ENCODE data around the gene SLC6A18. TPM values are rescaled to one million over a fixed set of nuclear protein-coding genes. Genes with fewer than 3 reads are reported as not detected.

SLC6A18 gene
- polyA plus RNA-seq, 5 donors: 0.09 TPM; not detected in 4

DNA sequence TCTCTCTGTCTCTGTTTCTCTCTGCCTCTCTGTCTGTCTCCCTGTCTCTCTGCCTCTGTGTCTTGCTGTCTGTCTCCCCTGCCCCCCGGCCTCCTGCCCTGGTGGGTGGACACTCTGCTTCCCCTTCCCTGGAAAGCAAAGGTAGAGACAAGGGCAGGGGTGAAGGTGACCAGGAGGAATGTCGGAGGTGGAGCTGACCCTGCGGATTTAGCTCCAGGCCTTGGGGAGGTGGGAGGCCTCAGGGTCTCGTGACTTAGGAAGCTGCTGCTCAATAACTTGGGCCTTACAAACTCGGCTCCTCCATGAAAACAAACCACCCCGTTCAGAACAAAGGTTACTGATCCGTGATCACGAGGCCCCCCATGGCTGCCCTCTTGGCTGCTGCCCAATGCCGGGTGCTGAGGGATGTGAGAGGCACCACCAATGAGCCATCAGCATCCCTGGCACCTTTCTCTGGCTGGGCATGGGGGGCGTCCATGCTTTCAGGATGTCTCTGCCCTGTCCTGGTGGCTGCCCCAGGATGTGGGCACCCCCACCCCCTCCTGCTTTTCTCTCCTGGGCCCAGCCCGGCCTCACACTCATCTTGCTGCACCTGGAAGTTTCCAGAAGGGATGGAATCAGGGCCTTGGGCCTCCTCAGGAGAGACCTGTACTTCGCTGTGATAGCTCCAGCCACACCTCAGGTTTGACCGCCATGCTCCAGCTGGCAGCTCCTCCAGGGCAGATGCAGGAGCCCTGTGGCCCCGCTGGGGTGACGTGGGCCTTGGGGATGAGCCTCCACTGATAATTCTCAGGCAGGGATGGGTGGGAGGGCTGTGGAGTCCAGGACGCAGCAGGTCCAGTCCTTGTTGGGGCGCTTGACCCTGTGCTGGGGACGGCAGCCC, 38.6 kb upstream of the SLC6A18 start:
- no peak for DNase-seq

DNA sequence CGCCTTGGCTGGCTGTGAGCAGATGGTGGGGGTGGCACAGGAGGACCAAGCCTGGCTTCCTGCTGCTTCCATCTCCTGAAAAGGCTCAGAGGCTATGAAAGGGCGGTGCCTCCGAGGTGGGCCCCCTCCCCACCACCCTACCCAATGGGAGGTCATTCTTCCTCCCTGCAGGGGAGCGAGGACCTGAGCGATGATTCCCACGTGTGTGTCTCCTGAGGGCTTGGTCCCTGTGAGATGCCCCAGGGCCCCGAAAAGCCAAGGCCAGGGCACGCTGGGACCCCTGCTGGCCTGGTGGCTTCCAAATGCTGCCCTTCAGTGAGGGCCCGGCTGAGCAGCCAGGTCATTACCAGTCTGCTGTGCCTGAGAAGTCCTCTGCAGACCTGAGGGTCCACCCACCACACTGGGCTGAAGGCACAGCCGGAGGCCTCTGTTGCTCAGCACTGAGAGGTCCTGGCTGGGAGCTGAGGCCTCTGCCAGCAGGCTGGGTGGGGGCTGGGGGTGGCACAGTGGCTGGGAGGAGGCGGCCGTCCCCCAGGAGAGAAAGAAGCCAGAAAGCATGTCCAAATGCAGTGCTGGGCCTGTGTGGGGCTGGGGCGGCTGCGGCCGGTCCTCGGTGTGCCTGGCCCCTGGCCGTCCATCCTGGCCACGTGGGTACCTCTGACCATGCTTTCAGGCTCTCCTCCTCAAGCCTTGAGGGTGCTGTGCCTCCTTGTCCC, 37.8 kb upstream of the SLC6A18 start:
- no peak for DNase-seq

GRCh38 chr5:1187950-1188334, 37.2 kb upstream of the SLC6A18 start:
- no peak for DNase-seq

- no peak for DNase-seq
Observed at GRCh38 chr5:1188464-1188863, 36.7 kb upstream of the SLC6A18 start.

GRCh38 chr5:1189269-1189668, 35.9 kb upstream of the SLC6A18 start:
- no peak for DNase-seq

- no peak for DNase-seq
Observed at GRCh38 chr5:1190278-1190677, 34.9 kb upstream of the SLC6A18 start.

- DNase-seq: no peak
Observed at GRCh38 chr5:1190837-1191239, 34.3 kb upstream of the SLC6A18 start.

DNA sequence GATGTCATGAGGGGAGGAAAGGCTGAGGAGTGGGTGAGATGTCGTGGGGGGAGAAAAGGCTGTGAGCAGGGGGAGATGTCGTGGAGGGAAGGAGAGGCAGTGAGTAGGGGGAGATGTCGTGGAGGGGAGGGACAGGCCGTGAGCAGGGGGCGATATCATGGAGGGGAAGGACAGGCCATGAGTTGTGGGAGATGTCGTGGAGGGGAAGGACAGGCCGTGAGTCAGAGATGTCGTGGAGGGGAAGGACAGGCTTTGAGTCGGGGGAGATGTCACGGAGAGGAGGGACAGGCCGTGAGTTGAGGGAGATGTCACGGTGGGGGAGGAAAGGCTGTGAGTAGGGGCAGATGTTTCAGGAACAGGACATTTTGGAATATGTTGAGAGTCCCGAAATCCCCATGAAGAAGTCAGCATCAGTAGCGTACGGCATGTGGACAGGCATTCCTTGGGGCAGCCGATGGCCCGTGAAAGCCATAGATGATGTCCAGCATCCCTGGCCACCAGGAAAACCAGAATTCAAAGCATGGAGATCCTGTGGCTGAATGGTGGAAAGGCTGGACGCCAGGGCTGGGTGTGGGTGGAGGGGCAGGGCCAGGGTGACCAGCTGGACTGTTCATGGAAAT, 32.1 kb upstream of the SLC6A18 start:
- no peak for DNase-seq

DNA sequence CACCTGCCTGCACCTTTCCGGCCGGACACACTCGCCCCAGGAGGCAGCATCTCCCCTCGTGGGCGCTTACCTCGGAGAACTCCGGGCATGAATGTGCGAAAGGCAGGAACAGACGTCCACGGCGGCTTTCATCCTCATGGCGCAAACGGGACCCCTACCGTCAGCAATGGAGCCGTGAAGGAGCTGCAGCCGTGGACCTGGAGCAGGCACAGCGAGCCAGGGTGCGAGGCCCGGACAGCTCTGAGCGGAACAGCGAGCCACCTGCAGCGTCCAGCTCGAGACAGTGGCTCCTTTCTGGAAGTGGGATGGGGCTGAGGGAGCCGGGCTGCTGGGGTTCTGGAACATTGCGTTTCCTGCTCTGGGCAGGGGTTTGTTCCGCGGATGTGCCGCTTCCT, 31.6 kb upstream of the SLC6A18 start:
- no peak for DNase-seq

- DNase-seq: no peak
Observed at GRCh38 chr5:1194378-1194777, 30.8 kb upstream of the SLC6A18 start.

DNA sequence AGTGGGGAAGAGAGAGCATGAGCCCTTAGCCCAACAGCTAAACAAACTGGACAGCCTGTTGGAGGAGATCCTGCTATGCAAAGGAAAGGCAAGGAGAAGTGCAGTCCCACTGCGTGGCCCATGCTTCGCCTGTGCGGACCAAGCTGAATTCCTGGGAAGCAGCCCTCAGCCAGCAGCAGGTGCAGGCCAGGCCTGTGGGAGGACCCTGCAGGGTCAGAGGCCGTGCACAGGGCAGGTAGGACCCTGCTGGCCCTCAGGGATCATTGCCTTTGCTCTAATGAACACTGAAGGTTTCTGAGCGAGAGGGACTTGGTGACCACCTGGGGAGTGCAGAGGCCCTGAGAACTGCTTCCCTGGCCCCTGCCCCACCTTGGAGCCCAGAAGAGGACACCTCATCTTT, 29.7 kb upstream of the SLC6A18 start:
- DNase-seq: no peak

DNA sequence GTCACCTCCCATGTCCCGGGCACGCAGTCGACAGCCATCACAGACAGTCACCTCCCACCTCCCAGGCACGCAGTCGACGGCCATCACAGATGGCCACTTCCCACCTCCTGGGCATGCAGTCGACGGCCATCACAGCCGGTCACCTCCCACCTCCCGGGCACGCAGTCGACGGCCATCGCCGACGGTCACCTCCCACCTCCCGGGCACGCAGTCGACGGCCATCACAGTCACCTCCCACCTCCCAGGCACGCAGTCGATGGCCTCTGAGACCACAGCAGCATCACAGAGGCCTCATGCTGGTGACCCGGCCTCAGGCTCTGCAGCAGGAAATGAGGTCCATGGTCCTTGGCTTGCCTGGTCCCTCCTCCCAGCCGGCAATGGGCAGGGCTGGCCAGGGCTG, 29.3 kb upstream of the SLC6A18 start:
- DNase-seq: no peak

DNA sequence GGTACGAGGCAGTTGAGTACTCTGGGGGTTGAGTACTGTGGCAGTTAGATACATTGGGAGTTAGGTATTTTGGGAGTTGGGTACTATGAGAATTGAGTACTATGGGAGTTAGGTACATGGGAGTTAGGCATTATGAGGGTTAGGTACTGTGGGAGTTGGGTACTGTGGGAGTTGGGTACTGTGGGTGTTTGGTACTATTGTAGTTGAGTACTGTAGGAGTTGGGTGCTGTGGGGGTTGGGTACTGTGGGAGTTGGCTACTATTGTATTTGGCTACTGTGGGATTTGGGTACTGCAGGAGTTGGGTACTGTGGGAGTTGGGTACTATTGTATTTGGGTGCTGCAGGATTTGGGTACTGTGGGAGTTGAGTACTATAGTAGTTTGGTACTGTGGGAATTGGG, 28.6 kb upstream of the SLC6A18 start:
- DNase-seq: no peak

DNA sequence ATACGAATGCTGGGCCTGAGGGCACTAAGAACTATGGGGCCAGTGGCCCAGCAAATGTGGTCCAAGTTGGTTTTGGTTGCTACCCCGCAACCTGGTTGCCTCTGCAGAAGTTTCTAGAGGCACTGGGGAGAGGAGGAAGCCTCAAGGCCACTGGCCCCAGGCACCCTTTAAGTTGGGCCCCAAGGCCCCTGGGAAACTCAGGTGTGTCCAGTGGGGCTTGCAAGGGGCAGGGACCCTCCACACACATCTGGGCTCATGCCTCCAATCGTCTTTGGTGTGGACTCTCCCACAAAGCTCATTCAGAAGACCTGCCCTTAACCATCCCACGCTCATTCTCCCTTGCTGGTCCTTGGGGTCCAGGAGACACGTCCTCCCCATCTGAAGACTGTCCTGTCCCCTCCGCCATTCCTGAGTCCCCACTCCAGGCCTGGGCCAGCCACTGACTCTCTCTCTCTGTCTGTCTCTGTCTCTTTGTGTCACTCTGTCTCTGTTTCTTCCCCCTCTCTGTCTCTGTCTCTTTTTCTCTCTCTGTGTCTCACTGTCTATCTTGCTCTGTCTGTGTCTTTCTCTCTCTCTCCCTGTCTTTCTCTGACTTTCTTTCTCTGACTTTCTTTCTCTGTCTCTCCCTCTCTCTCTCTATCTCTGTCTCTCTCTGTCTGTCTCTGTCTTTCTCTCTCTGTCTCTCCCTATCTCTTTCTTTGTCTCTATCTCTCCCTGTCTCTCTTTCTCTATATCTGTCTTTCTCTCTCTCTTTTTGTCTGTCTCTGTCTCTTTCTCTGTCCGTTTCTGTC, 27.1 kb upstream of the SLC6A18 start:
- no peak for DNase-seq

- DNase-seq: no peak
Observed at GRCh38 chr5:1199340-1199648, 25.9 kb upstream of the SLC6A18 start.

- no peak for DNase-seq
Observed at GRCh38 chr5:1199649-1200494, 25.3 kb upstream of the SLC6A18 start.

DNA sequence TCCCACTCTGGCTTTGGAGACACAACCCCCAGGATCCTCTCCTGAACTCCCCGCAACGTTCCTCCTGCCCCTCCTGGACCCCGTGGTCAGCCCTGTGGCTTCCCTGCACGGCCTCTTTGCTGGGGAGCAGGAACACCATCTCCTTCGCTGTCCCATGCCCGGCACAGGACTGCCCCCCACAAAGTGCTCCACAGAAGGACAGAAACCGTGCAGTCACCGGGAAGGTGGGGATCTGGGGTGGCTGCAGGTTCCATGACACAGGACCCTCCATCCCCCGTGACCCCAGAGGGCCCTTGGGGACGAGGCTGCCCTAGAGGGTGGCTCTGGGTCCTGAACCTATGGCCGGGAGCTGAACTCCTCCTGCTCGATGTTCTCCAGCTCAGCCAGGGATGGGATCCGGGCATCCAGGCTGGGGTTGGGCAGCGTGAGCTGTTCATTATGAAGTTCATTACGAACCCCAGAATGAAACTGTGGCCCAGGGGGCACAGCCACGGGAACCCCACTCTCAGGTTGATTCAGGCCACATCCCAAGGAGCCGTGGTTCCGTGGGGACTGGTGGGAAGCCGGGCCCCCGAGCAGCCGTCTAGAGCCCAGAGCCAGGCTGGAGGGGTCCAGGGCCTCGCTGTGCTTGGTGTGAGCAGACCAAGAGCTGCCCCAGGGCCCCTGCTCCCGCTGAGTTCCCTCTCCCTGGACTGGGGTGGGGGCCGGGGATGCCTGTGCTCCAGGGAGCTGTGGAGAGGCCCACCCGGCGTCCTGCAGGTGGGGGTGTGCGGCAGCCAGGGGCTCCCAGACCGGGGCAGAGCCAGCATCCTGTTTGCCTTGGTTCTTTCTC, 24.5 kb upstream of the SLC6A18 start:
- no peak for DNase-seq

GRCh38 chr5:1201327-1202025, 23.7 kb upstream of the SLC6A18 start, which contains the start of gene SLC6A19:
SLC6A19 (plus strand) TSS chr5:1201595; CDS start chr5:1201651, 56 bp downstream.
- no peak for DNase-seq

GRCh38 chr5:1202026-1202797, 23.0 kb upstream of the SLC6A18 start:
- DNase-seq: no peak

Measured in right lung (tissue), 5 donors.